ENCODE results near the gene ABCC4.

Gene ABCC4

DNA sequence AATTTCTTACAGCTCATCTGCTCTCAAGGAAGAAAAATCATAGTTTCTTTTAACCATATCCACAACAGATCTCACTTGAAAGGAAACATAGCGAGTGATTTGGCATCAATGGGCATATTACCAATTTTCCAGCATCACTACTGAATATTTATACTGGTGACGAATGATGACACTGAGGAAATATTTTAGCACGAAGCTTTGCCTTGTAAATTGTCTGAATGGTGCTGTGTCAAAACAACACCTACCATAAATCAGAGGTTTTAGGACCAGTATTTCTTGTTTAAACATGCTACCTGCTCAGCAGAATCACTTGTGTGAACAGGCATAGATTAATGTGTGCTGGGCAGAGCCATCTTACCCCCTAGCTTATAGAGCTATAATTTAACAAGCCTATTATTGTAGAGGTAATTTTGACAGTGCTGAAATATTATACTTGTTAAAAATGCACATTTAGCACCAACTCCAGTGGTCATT is 146.8 kb downstream of the ABCC4 start:
- no peak for DNase-seq

DNA sequence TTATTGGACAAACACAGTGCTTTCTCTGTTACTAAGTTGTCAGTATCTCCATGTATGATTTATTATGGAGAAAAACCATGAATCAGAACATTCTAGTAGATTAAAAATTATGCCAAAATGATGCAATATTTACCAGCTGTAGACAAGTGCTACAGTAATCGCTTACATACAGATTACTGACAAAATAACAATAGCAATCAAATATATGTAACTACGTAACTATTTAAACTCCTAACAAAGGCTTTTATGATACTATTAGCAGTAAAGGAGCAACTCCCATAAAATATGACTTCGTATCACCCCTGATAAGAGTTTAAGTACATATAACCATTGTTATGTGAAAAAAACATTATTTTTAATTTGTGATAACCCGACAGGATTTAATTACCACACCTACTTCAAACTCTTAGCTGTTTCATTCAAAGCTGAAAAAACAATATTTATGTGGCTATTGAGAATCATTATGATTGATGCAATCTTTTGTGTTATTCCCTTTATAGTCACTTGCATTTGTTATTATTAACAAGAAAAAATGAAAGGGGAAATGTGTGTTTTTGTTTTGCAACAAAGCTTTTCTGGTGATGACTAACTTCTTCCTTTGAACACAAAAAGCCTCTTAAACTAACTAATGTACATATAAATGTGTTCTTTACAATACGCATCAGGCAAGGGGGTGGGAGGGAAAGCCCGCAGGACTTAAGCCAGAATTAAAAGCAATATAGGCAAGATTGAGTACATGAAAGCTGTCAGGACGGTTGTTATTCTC is 147.4 kb downstream of the ABCC4 start:
- DNase-seq: no peak

DNA sequence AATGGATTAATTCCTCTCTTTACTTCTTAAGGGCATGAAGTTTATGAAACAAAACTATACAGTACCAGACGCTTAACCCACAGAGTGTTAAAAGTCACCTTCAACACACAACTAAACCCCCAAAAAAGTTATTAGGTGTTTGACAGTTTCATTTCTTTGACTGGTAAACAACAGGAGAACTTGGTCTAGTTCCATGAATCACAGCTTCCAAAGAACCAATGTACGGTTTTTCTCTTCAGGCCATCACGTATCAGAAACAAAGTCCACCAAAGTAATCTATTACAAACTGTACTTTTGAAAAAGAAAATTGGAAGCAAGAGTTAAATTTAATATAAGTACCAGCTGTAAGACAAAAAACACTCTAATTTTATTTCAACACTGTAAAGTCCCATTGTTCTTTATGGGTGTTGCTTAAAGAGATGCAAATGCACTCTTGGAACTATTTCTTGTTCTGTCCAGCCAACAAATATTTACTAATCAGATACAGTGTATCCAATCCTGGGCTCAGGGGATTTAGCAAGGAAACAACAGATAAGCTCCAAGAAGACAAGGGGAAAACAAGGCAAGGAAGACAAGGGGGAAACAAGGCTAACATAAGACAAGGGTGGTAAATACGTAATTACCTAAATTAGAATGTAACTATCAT is 149.2 kb downstream of the ABCC4 start:
- DNase-seq: no peak

DNA sequence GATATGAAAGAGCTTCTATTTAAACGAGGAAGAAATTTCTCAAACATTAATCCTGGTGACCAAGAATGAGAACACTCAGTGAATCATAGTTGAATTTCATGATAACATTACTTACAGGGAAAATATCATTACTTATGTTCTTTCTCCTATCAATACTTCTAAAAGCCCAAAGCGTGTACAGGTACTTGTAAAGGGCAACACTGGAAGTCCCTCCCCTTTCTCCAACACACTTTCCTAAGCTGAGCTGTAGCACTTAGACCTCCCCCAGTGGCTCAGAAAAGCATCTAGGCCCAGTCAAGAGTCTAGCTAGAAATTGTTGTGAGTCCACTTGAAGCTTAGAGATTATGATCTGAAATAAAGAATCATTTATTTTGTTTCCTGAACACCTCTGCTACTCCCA is 150.7 kb downstream of the ABCC4 start:
- no peak for DNase-seq

DNA sequence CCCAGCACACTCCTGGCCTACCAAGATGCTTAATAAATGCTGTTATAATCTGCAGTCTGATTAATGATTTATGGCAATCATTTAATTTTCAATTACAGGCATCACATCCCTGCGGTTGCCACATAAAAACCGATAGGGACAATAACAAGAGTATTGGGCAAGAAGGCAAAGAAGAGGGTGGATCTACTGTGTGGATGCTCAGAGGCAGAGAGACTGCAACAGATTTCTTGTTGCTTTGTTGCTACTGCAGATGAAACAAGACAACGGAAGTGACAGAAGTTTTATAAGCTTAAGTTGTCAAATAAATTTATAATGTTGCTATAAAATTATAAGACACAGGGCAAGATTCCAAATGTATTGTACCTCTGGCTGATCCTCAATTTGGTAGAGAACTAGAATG is 154.8 kb downstream of the ABCC4 start:
- DNase-seq: no peak

DNA sequence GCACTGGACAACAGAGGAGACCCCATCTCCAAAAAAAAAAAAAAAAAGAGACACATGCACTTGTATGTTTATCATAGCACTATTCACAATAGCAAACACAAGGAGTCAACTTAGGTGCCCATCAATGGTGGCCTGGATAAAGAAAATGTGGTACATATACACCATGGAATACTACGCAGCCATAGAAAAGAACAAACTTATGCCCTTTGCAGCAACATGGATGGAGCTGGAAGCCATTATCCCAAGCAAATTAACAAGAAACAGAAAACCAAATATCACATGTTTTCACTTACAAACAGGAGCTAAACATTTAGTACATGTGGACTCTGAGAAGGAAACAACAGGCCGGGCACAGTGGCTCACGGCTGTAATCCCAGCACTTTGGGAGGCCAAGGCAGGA is 155.7 kb downstream of the ABCC4 start:
- no peak for DNase-seq

DNA sequence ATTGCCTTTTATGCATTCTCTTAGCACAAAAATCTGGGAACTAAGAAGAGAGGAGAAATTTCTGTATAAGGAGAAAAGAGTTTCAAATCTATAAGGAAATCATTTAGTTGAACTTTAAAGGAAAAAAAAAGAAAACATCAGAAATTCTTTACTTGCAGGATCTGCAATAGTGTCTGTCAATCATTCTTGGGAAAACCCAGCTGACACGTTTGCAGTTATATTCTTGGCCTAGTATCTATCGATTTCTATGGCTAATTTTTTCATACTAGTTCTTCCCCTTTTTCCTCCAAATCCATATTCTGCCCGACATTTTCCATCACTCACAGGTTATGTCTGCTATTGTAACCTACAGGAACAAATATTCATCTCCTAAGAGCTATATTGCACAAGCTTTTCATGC is 160.7 kb downstream of the ABCC4 start:
- DNase-seq: no peak

DNA sequence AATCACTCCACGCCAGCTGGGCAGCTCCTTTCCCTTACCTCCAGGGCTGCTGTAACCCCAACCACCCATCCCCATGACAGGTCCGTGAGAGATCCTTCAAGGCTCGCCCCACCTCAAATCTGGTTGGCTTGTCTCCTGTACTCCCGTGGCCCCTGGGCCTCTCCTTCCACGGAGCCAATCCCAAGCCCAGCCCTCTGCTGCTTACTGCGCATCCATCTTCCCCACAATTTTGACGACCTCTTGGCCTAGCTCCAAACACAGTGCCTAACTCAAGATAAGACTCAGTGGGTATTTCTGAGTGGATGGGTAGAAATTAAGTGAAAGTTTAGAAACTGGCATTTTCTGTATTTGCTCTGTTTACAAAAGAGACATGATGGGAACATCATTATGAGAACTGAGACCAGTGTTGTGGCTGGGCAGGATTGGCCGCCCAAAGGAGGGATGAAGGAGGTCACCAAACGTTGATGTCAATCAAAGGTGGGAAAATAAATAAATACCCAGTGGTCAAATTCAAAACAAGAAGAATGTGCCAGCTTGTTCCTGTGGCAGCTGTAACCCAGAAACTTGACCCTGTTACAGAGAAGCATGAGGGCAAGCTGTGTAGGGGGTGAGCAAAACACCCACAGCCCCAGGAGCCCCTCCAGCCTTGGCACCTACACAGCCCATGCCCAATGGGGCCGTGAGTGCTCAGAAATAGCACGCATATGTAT is 162.2 kb downstream of the ABCC4 start:
- no peak for DNase-seq

DNA sequence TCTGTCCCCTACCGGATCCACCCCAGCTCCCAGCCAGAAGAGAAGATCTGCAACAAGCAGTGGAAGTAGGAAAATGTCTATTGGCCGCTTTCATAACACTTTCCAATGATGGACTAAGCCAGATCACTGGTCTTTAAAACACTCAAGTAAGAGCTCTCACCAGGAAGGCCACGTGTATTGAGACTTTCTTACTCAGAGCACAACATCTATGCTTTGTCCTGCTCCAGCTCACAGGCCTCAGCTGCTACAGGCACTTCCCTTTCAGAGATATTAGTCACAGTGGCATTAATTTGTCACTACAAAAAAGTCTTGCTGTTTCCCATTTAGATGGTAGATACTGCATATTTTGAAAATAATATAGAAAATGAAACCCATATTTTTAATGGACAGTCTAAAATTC is 164.2 kb downstream of the ABCC4 start:
- no peak for DNase-seq

DNA sequence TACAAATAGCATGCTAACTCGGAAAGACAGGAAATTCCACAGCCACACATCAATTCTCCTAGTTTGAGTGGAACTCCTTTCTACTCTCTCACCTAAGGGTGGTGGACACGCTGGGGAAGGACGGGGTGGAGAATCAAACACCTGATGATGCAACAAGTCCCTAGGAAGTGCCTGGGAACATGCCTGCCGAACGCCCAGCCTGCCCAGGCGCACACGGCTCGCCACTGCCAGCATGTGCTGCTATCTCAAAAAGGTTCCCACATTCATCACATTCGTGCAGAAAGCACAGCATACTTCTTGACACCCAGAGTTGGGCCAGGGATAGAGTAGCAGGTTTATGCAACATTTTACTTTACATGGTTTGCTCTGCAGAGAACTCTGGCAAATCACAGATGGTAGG is 164.6 kb downstream of the ABCC4 start:
- DNase-seq: no peak

DNA sequence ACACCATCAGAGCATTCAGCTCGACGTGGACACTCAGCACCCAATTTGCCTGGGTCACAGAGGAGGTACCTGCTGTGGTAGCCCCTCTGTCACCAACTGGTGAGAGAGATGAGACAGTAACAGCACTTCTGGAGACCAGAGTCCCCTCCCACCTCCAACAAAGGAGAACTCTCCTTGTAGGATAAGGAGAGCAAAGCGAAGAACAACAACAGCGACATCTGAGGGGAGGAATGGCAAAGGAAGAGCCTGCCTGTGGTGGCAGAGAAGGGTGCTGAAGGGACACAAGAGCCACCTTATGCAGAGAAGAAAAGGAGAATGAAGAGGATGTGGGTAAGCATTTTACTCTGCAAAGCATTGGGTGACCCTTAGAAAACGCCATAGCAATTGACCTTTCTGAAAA is 167.8 kb downstream of the ABCC4 start:
- DNase-seq: no peak

DNA sequence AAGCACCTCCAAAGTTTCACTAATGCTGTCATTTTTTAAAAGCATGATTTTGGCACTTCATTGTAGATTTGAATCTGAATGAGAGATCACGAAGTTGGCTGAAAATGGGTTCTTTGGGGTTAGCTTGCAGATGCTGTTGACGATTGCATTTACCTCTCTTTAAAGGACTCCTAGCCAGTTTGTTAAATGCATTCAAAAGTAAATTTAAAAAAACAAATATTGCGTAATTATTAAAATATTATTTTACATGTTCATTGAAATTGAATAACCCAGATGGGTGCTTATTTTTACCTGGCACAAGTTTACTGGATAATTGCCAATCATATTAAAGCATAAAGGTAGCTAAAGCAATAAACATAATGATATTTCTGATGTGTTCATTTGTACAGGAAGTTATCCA is 172.2 kb downstream of the ABCC4 start:
- DNase-seq: no peak

DNA sequence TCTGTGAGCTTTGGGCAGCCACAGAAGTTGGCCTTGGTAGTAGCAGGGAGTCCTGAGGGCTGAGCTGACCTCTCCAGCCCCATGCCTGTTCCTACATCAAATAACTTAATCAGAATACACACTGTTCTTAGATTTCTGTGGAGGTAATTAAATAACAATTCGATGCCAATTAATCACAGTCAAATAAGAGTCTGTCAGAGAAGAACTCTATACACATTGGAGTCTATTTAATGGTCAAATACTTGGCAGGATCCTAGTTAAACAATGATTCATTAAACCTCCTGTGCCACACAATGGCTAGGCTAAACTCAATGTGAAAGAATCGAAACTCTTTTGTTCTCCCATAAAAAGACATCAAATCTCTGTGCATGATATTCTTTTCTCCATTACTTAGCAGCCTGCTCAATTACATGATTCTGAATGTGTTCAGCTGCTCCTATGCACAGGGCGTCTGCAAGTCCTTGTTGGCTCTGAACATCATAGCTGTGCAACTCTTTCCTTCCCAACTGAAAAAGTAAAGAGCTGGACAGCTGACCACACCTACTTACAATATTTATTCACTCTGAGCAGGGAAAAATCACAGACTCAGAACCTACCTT is 173.1 kb downstream of the ABCC4 start:
- no peak for DNase-seq

DNA sequence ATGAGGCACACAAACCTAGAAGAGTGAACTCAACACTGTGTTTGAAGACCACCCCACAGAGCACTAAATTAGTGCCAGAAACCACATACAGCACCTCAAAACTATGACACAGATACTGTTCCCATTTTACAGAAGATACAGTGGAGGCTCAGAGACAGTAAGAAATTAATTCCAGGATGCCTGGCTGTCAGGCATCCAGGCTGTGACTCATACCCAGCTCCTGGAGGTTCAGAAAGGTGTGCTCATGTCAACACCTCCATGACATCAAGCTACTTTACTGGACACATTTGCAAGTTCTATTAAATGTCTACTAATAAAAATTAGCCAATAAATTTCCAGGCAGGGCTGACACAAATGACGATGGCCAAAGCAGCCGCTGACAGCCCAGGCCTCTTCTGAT is 176.3 kb downstream of the ABCC4 start:
- no peak for DNase-seq

DNA sequence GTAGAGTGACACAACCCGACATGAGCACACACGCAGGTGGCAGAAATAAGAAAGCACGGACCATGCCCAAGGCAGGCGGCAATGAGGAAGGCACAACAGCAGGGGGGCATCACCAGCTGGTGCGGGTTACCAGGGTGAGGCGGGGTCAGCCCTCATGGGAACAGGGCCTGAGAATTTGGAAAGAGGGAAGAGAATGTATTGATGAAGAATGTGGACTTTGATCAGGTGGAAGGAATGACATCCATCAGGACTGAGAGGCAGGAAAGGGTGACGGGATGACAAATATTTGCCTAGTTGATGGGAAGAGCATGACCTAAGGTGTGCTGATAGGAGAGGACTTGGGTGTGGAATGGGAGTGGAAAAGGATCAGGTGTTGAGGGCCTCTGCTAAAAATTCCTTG is 177.5 kb downstream of the ABCC4 start:
- no peak for DNase-seq

DNA sequence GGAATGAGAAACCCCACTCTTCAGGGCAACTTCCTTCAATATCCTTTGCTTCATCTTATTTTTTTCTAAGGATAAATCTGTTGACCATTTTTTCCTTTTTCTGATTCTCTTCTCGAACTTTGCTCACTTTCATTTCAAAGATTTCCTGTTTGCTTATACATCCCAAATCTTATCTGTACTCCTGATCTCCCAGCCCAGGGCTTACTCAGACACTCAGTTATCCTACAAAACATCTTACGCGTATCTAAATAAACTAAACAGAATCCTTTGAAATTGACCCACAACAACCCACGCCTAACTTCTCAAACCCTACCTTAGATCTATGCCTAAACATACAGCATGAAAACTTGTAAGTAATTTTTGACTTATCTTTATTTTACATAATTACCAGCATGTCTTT is 179.2 kb downstream of the ABCC4 start:
- DNase-seq: no peak

DNA sequence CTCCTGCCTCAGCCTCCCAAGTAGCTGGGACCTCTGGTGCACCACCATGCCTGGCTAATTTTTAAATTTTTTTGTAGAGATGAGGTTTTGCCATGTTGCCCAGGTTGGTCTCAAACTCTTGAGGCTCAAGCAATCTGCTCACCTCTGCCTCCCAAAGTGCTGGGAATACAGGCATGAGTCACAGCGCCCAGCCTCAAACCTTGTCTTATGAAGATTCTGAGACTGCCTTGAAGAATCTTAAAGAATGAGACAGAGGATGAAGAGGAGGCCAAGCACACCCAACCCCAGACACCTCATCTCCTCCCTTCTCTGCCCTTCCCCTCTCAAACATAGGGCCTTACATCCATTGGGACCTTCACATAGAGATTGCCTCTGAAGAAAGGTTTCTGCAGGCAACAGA is 179.7 kb downstream of the ABCC4 start:
- DNase-seq: no peak

DNA sequence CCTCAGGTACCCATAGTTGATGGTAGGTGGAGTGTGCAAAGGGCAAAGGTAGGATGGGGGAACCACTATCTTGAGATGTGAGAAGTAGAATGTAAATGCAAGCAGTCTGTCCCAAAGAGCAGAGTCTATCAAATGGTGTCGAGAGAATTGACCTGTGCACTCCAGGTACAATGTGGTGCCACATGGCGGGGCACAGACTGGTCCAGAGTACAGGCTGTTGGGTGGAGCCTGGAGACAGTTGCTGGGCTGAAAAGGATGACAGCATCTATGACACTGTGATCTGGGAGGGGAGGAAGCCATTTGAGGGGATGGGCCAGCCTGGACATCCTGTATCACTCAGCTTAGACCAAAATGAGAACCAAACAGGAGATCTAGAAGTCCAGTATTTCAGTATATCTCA is 180.6 kb downstream of the ABCC4 start:
- no peak for DNase-seq

DNA sequence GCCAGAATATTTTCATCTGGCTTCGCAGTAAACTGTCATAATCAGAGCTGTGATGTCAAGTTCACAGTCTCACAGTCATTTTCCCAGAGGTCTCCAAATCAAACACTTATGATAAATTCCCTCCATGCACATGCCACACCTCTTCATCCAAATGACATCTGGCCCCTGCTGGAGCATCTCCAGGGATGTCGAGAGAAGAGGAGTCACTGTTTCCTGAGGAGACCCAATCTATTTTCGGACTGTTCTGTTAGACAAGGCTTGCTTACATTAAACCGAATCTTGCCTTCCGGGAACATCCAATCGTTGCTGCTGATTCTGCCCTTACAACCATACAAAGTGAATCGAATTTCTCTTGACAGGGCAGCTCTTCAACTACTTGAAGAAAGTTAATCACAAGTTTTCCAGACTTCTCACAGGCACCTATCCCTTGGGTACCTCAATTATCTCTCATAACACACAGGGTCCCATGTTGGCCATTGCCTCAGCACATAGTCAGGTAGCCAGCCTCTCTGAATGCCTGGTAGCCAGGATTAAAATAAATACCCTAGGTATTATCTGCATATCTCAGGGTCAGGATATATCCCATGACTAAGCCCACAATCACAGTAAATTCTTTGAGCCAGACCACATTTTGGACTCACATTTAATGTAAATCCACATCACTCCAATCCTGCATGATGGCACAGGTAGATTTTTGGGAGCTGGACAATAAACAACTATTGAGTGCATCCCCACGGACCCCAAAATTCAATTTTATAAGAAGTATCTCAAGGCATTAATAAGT is 182.5 kb downstream of the ABCC4 start:
- no peak for DNase-seq

DNA sequence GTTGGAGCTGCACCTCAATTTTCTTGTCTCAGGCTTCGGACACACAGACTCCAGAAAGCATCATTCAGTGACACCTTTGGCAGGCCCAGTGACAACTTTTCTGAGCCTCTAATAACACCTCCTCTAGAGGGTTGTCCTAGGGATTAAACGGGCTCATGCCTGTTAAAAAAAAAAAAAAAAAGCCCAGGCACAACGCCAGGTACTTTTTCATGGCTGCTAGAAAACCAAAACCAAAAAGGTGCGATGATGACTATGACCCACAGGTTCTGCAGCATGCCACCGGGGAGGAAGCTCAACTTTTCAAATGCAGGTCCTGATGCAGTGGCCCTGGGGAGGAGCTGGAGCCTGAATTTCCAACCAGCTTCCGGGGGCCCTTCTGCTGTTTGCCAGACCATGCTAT is 184.2 kb downstream of the ABCC4 start:
- no peak for DNase-seq

DNA sequence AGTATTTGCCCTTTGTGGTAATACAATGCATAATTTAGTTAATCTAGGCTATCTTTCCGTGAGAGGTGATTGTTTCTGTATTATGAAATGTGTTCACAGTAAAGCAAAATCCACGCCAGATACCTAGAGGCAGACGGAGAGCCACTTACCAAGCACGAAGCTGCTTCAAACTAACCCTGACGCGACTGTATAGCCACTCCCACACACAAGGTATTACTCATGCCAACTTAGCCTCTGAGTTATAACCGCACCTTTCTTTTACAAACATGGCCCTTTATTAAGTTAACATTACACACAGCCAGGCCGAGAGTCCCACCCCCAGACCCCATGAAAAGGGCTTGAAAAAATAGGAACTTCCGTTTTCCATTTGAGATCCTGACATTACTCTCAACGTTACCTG is 185.7 kb downstream of the ABCC4 start:
- DNase-seq: no peak

DNA sequence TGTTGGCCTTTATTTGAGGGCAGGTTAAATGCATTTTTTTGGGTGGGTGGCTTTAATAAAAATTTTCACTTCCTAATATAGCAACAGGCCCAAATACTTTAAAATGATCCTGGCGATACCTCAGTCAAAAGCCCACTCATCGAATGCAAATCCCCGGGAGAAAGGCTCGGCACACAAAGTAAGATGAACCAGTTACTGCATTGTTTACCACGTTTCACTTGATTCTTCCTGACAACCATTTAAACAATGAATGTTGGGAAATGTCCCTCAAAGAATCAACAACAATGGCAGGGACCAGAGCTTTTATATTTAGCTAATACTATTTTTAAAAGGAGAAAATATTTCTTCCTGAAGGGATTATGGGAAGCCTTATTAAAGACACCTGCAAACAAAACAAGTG is 187.7 kb downstream of the ABCC4 start:
- no peak for DNase-seq

DNA sequence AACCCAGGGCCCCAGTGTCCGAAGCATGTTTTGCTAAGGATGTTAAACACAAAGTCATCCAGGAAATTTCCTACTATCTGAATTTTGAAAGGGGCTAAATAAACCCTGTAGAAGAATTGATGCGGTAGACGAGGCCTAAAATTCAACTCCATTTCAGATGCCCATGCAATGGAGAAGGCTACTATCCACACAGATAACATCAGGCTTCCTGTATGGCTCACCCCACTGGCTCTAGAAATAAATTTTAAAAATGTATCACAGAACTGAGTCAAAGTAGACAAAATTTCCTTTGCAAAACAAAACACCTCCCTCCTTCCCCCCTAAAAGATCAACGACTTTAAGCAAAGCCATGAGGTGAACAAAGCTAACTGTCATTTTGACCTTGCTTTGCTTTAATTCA is 188.4 kb downstream of the ABCC4 start:
- DNase-seq: no peak

Data from stimulated activated CD4-positive, alpha-beta T cell treated with anti-CD3 and anti-CD28 coated beads, Interleukin-4, amount 100 ng/mL, for 4 hours (primary cell).